Glomerular visceral epithelial cell (primary cell): ENCODE measurements around the gene IRF2BP2.

Experiments
- DNase-seq: peaks from one replicate; pipeline ENCODE4 v3.0.0-alpha.2; 2016; ENCODE audit errors: extremely low spot score

The IRF2BP2 gene

GRCh38 chr1:234634387-234634786, 24.4 kb upstream of the IRF2BP2 start:
- DNase-seq, result no peak

GRCh38 chr1:234633246-234634003, 23.4 kb upstream of the IRF2BP2 start:
- DNase-seq, result no peak

GRCh38 chr1:234632225-234632624, 22.2 kb upstream of the IRF2BP2 start:
- no peak for DNase-seq

DNA sequence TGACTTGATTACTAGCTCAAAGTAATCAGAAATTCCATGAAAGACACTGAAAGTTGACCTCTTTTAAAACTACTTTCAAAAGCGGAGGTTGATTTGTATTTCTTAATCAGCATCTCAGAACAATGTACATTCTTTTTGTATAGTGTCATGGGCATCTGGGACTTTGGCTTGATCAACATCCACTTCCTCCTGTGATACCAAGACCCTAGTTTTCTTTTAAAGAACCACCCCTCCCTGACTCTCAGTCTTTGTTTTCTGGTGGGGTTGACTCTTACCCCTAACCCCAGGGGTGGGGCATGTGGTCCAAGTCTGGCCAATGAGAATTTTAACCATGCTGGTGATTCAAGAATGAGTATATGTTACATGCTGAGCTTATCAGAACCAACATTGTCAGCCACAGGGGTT, 21.7 kb upstream of the IRF2BP2 start:
- DNase-seq, result peak; percentile 68

GRCh38 chr1:234629026-234629425, 19.0 kb upstream of the IRF2BP2 start:
- no peak for DNase-seq

DNA sequence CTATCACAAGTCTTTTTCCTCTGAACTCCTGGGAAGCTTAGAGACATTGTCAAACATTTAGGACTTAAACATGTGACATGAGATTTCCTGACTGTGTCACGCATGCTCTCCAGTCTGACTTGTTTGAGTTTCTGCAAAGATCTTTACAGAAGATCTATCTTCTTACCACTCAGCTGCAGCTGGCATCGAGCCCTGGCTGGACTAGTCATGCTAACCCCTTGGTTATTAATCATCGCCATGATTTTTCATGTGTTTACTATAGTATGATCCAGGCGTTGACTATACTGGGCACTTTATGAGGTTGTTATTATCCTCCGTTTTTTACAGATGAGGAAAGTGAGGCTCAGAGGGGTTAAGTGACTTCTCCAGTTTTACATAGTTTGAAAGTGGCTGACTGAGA, 18.1 kb upstream of the IRF2BP2 start:
- peak; percentile 78 for DNase-seq

- DNase-seq, result no peak
Measured at GRCh38 chr1:234627009-234627950, 17.3 kb upstream of the IRF2BP2 start.

DNA sequence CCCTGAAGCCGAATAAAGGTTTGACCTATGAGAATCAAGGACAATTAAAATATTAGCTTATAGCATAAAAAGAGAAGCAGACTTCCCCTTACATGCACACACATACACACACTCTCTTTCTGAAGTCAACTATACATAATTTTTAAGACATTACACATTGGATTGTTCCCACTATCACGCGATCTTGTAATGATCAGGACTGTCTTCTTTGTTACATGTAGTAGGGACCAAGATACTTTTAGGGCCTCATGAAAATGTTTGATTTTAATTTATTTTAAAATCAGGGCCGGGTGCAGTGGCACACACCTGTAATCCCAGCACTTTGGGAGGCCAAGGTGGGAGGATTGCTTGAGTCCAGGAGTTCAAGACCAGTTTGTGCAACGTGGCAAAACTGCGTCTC, 16.4 kb upstream of the IRF2BP2 start:
- DNase-seq, result no peak

GRCh38 chr1:234624724-234625117, 14.7 kb upstream of the IRF2BP2 start:
- no peak for DNase-seq

- peak; percentile 64 for DNase-seq
Measured at GRCh38 chr1:234621657-234622335, 11.8 kb upstream of the IRF2BP2 start.

DNA sequence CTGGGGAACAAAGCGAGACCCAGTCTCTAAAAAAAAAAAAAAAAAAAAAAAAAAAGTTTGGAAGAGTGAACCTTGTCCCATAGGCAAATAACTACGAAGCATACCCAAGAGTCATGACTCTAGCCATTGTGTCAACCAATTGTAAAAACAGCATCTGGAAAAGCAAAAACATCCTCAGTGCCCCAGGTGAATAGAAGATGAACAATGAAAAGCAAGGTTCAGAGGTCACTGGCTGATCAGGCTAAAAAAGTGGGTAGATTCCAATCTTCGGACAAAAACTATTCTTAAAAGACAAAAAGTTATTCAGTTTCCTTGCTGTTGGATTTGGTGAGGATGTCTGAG, 11.1 kb upstream of the IRF2BP2 start:
- no peak for DNase-seq

- DNase-seq, result no peak
Measured at GRCh38 chr1:234620272-234621126, 10.5 kb upstream of the IRF2BP2 start.

- no peak for DNase-seq
Measured at GRCh38 chr1:234619794-234620247, 9.8 kb upstream of the IRF2BP2 start.

GRCh38 chr1:234619071-234619480, 9.1 kb upstream of the IRF2BP2 start:
- no peak for DNase-seq

GRCh38 chr1:234618737-234619049, 8.7 kb upstream of the IRF2BP2 start:
- DNase-seq, result no peak

GRCh38 chr1:234617986-234618736, 8.2 kb upstream of the IRF2BP2 start:
- peak; percentile 57 for DNase-seq

DNA sequence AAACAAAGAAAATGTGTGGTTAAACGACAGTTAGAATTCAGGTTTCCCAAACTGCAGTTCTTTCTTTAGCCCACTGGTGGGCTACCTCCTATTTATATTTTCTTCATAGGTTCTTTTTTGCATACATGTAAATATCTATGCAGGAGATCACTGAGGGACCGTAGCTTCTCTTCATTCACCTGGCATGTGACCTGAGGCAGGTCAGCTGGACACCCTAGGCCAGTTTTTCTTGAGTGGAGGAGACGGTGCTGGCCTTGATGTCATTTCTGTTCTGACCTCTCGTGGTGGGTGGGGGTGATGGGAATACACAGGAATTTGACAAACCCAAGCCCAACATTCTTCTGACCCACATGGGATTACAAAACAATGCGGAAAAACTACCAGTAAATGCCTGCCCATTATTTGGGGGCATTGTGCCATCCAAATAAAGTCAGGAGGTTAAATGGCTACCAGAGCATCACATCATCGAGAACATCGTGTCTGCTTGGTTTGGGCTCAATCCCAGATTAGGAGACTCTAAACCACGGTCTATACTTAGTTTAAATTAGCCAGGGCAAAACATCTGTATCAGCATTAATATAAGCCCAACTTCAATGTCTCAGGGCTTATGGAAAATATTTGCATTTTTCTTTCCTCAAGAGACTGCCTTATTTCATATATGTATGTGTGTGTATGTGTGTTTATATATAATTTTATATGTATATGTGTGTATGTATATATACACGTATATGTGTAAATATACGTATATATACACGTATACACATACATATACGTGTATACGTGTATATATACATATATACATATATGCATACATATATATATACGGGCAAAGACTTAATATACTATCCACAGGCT, 7.4 kb upstream of the IRF2BP2 start:
- peak; percentile 65 for DNase-seq

DNA sequence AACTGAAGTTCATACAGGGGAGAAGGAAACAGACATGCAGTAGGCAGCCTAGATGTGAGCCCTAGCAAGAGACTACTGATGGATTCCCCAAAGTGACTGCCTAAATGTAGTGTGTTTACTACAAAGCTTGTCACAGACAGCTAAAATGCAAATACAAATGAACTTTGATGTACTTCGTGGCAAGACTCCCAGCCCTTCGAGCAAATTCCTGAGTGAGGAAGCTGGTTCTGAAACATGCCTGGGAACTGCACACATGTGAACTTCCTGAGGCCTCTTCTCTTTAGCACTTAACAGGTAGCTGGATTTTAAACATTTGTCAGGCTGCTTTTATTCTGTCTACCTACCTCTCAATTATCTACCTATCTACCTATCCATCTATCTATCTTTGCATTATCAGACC, 6.7 kb upstream of the IRF2BP2 start:
- no peak for DNase-seq

DNA sequence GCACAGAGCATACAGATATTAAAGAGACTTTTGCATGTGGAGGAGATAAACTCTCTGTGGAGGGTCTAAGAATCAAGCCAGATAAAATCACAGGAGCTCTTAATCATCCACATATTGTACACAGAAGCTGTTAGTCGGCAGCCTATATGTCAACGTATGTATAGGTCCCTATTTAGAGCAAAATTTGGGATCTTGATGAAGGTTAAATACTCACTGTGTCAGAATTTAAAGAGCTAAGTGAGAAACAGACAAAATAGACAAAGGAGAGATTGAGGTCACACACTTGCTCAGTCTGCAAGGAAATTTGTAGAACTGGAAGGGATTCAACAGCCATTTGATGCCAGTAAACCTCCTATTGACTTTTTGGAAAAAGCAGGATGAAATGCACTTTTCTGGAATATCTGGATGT, 4.1 kb upstream of the IRF2BP2 start:
- DNase-seq, result no peak
